HG03571 (cell line): ENCODE measurements around the gene KYNU.
"Not testable (repeated sequence)": the region's sequence is repeated elsewhere in the genome, so short reads cannot be mapped to it uniquely, and the experiment has no call there.

Experiments
- ATAC-seq: cut with Tn5 transposase; IDR thresholded peaks from one replicate; pipeline ENCODE4 v1.9.1; 2021; ENCODE audit not compliant: unreplicated experiment

The KYNU gene

DNA sequence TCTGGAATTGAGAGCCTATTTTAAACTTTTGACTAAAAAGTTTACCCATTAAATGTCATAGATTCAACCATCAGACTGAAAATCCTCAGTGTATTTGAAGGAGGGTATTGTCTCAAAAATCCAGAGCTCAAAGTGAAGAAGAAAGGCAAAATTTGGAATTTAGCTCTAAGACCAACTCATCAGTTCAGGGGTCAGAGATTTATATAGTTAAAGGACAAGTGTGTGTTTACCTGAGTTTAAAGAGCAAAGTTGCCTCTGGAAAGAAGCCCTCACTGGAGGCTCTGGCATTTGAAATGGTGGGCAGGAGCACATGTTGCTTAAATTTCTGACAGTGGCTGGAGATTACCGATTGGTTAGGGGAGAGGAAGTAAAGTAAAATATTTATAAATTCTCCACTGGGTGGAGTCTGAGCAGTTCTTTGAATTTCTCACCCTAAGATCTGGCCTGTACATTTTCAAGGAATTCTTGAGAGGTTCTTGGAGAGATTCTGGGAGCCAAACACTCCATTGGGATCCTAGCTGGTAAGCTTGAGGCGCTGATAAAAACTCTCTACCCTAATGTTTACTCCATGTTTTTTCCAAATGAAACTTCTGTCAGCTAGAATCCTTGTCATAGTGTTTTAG, at the start of gene KYNU:
Gene KYNU, plus strand, starts transcription at position 449 of the 623 bp plus-strand sequence. CDS start 7,704 bp downstream, outside the sequence.
- peak; percentile 49 for ATAC-seq

DNA sequence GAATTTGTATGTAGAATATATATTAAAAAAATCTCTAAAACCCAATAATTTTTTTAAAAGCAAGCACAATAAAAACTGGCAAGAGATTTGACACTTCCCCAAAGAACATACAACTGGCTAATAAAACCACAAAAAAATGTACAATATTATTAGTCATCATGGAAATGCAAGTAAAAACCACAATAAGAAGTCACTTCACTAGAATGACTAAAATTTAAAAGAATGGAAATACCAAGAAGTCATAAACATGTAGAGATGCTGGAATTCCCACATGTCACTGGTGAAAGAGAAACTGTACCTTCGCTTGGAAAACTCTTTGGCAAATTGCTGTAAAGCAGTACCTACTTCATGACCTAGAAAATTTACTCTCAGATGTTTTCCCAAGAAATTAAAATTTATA, 43.4 kb upstream of the KYNU start:
- no peak for ATAC-seq

DNA sequence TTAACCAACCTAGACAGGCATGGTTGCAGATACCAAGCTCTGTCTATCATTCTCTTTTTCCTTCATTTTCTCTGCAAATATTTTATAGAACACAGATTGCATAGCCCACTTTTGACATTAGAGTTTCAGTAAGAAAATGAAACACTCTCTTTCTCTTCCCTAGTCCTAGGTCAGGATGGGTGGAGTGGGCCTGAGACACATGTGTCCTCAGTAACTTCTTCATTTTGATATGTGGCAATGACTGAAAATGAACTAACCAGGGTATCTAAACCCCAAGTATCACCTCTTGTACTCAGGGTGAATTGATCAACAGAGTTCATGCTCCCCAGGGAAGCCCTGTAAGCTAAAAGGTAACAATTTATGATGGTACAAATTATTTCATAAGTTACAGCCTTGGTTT, 37.0 kb upstream of the KYNU start:
- no peak for ATAC-seq

DNA sequence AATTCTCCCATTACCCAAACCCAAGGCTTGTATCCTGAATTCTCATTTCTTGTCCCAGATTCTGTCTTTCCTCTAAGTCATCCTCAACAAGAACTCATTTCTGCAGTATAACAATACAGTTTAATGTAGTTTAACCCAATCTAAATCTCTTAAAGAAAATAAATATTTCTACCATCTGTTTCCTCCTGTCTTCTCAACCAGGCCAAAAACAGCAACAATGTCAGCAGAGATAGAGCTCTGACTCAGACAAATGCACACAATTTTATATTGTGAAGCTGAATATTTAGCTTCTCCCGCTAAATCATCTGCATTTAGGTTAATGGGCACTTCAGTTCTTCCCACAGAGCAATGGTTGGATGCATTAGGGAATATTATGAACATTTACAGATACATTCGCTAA, 35.7 kb upstream of the KYNU start:
- ATAC-seq, result no peak

DNA sequence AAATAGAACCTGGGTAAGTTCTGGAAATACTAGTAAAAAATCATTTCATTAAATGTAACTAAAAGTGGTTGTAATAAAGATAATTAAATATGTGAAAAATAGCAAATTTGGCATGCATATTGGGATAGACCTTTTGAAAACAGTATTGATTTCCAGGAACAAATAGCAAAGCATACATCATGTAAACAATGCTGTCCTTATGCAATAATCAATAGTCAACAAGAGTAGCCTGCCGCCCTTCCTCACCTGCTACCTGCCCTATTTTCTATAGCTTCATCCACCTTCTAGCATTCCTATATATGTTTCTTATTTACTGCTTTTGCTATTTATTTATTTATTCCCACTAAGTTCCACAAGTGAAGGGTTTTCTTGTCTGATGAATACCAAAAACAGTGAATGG, 35.1 kb upstream of the KYNU start:
- ATAC-seq, result no peak

DNA sequence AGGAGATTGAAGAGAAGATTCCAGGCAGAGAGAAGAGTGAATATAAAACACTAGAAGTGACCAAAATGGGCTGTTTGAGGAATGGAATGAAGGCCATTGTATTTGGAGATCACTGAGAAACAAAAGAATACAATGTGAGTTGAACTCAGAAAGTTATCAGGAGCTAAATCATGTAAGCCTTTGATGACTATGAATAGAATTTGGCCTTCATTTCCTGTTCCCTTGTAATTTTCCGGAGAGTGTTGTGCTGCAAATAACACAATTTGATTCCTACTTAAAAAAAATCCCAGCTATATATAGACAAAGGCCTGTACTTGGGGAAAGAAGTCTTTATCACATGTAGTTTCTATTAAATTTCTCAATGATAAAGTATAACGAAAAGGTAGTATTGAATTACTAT, 33.7 kb upstream of the KYNU start:
- ATAC-seq, result no peak

DNA sequence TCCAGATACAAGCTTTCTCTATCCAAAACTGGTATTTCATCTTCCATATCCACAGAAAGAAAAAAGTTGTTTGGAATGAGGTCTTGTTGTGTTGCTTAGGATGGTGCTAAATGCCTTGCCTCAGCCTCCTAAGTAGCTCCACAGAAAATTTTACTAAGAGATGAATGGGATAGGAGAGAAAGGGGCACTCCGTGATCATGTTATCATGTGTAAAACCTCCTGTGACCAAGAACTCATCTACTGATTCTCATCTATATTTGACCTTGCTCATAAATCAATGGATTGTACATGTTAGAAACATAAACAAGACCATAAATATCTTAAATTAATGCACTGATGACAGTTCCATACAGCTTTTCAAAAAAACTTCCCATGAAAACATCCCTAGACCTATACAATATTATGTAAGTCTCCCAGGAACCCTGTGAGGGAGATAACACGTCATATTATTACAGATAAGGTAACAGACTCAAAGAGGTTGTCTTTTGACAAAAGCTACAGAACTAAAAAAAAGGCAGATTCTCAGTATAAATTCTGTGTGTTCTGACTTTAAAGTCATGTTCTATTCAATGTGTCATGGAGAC, 29.3 kb upstream of the KYNU start:
- ATAC-seq, result no peak

DNA sequence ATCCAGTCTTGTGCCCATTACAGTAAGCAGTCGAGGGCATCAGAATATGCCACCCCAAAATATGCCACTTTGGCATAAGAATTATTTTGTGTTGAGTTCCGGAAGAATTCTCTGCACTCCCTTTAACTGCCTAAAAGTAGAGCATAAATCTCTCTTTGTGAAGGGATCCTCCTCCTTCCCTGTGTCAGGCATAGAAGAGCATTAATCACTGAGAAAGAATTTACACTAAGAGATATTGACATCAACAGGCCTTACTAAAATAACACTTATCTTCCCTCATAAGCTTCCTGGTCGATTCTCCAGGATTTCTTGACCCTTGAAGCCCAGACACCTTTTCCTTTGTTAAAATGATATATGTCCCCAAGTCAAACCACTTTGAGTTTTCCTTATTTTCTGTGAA, 27.6 kb upstream of the KYNU start:
- ATAC-seq, result no peak

DNA sequence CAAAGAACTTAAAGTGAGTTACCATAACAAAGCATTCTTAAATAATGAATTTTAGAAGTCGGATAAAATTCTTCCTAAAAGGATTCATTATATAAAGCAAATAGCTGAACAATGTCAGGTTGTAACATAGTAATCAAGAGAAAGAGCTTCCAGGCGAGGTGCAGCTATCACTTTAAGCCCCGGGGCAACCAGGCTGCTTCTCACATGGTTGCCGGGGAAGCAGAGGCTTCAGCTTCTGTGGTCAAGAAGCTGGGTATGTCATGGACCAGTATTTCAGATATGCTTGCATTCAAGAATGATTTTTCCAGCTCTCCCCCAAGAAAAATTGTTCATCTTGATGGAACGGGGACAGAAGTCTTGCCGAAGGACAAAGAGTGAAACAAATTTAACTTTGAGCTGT, 23.6 kb upstream of the KYNU start:
- ATAC-seq, result no peak

DNA sequence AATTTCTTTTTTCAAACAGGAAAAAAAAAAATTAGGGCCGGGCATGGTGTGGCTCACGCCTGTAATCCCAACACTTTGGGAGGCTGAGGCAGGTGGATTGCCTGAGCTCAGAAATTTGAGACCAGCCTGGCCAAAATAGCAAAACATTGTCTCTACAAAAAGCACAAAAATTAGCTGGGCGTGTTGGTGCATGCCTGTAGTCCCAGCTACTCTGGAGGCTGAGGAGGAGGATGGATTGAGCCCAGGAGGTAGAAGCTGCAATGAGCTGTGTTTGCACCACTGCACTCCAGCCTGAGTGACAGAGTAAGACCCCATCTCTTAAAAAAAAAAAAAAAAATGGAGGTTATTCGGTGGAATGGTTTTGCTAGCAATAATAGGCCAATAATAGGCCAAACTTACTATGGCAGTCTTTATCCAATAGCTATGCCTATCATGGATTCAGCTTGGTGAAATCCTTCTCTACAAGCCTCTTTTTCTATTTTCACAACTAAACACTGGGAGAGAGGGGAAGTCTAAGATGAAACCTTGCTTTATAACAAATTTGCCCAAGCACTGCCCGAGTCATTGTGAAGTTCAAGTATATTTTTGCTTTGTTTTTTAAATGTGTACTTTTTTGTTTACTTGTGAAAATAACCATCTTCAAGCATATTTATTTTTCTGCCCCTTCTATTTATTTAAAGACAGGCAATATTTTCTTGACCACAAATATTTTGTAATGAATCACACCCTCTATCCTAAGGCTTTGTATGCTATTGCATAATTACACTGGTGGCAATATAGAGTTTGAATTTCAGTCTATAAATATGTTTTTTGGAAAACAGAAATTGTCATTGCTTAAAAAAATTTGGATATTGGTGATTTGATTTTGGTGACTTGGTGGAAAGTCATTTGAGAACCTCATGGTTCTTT, 20.0 kb upstream of the KYNU start:
- no peak for ATAC-seq

DNA sequence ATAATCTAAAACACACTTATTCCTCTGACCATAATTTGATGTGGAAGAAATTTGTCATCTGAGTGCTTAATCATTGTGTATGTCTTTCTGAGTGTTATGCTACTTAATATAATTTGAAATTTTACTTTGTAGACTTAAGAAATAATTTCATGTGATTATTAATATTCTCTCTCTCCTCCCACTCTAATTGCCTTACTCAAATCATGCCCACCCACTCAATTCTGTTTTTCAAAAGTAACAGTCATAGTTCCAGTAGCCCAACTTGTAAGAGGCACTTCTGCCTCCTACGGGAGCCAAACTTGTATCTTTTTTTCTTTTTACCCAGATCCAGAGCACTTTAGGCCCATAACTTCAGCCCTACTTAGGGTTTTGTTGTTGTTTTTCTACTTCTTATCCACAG, 18.5 kb upstream of the KYNU start:
- no peak for ATAC-seq

DNA sequence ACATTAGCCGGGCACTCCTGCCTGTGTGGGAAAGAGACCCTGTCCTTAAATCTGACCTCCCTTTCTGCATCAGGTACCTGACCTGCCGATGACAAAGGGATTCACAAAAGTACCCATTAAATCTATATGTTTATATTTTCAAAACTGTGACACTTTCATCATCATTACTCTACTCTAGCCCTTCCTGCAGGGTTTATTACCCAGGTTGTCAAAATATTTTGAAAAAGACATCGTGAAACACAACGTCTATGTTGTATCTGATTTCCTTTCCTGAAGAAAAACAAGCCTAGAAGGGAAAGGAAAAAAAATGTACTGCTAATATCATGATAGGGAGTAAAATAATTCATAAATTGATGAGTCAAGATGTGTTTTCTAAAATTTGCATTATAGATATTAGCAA, 15.2 kb upstream of the KYNU start:
- no peak for ATAC-seq

DNA sequence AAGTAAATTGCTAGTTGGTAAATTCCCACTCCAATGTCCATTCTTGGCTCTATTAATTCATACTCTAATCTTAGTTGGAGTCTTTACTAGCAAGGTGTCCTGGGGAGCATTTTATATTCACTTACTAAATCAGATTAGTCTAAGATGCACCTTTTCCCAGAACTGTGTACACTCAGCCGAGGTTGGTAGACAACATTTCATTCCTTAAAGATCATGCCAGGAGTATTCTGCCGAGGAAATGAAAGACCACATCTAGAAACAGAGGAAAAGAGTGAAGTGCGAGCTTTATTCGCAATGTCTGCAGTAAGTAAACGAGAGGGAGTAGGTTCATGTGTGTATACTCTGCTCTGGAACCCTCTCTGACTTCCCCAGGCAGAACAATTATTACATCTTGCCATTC, 14.6 kb upstream of the KYNU start:
- ATAC-seq, result no peak

DNA sequence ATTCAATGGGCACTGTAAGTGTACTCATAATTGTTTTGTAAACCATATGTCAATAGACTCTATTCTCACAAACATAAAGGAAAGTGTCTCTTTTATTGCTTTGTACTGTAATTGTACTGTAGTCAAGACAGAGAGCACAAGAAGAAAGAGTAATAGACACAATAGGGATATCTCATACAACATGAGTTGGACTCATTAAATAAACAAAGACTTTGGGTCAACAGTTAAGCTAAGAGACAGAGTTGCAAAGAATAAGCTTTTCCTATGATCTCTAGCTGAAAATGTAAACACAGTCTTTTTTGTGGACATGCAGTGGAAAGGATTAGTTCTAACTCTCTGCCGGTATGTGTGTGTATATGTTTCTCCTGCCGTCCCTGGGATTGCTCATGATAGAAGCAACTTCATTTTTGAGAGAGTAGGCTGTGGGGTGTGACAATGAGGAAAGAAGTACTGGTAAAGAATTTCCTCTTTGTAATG, 13.9 kb upstream of the KYNU start:
- ATAC-seq, result no peak

DNA sequence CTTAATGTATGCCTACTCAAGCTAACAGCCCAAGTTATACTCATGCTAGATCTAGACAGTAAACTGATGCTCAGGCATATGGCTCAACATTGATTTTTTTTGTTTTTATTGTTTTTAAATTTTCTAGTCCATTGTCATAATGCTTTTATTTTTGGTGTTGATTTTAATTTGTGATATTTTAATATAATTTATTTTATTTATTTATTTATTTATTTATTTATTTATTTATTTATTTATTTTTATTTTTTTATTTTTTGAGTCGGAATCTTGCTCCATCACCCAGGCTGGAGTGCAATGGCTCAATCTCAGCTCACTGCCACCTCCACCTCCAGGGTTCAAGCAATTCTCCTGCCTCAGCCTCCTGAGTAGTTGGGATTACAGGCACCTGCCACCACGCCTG, 12.9 kb upstream of the KYNU start:
- not testable (repeated sequence) for ATAC-seq

DNA sequence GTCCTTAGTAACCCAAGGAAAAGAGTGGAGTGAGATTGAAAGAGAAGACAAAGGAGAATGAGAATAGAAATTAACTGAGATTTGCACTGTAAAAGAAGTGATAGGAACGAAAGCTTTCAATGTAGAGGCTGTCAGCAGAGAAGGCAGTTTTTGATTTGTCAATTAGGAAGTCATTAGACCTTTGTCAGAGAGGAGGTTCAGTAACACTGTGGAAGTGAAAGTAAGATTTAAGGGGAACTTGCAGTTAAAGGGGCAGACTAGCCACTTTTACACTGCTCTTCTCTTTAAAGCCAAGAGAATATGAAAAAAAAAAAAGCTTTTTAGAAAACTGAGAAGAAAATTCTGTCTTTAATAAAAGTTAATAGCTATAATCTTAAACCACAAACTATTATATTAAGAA, 11.5 kb upstream of the KYNU start:
- peak; percentile 87 for ATAC-seq

DNA sequence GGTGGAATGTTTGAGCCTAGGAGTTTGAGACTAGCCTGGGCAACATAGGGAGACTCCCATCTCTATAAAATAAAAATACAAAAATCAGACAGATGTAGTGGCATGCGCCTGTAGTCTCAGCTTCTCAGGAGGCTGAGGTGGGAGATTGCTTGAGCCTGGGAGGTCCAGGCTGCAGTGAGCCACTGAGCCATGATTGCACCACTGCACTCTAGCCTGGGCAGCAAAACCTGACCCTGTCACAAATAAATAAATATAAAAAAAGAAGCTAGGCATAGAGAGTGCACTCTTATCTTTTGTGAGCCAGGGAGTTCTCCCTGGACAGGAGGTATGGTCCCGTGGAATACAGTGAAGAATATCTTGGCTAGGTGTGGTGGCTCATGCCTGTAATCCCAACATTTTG, 11.0 kb upstream of the KYNU start:
- ATAC-seq, result peak; percentile 17

DNA sequence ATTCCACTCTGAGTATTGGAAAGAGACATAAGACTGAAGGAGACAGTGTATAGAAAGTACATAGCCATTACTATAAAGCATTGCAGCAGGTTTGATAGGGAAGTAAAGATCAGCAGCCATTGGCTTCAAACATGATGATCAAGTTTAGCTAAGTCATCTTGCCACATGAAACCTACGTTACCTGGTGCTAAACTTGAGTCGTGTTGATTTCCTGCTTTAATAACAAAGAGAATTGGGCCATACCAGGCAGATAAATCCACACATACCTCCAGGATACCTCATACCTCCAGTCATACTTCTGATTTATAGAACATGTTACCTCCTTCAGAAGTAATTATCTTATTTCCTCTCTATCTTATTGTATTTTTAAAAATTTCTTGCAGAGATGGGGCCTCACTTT, 10.3 kb upstream of the KYNU start:
- no peak for ATAC-seq

DNA sequence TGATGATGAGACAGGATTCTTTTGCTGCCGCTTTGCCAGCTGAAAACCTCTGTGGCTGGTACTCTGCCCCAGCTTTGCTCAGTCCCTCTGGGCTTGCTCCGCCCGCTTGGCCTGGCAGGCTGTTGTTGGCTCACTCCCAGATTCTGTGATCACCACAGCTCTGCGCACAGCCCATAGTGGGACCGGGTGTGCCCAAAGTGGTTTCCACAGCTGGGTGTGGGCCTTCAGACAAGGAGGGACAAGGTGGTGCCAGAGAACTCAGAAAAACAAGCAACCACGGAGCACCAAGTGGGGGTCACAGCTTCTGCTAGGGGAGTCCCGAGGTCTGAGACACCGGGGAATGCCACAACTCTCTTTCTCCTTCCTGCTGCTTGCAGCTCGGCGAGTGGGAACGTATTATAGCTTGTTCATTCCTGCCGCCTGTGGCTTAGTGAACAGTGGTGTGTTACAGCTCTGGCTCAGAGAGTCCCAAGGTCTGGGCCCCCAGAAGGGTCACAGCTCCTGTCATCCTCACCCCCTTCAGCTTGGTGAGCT, 9.2 kb upstream of the KYNU start:
- ATAC-seq, result peak; percentile 30

DNA sequence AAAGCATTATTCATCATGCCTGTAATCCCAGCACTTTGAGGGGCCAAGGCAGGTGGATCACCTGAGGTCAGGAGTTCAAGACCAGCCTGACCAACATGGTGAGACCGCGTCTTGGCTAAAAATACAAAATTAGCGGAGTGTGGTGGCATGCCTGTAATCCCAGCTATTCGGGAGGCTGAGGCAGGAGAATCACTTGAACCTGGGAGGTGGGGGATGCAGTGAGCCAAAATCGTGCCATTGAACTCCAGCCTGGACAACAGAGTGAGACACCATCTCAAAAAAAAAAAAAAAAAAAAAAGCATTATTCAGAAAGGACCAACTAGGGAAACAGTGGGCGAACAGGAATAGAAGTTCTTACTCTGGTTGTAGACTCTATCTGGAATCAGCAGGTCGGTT, 8.4 kb upstream of the KYNU start:
- ATAC-seq, result not testable (repeated sequence)

DNA sequence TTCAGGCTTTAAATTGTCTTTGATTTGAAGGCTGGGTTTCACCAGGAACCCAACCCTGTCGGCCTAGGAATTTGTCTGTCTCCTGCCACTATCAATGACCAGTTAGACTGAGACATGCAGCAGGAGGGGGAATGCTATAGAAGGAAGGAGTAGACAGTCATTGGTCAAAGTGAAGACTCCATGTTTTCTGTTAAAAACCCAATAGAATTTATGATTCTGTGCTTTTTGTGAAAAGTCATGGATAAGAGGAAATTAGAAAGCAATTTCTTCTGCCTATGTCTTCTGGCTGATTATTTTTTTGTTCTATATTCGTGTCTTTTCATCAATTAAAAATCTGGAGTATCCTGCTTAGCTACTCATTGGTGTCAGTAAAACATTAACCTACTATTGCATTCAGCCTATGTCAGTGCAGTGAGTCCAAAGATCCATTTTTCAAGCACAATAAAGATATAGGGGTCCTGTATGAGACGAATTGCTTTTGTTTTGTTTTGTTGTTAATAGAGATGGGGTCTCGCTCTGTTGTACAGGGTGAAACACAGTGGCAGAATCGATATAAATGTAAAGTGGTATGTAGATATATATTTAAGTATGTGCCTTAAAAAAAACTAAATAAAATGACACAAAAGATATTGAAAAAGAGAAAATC, 7.9 kb upstream of the KYNU start:
- ATAC-seq, result no peak
